Panc1 (cell line): Measurements from ENCODE around the gene OSBPL10. TPM values are rescaled to one million over a fixed set of nuclear protein-coding genes. Genes with fewer than 3 reads are reported as not detected.

Experiments used
- ATAC-seq: fragments of 200-7000 bp; cut with Tn5 transposase; 2 replicates; pipeline ENCODE4 v1.9.1; 2020; ENCODE audit warnings: mild to moderate bottlenecking, moderate library complexity
- BruUV-seq: library from RNA; stranded (reverse); fragments of 400-500 nt; replicated peaks from 2 replicates; lab custom pipeline; 2021; lab: Mats Ljungman, UMichigan
- CTCF ChIA-PET: fragments of 300-600 bp; sonication (Branson Sonifier 250); formaldehyde crosslinking; loops from one replicate; lab custom pipeline; 2022; ENCODE audit warnings: antibody characterized with exemption; lab: Charles Lee
- POLR2A ChIA-PET: fragments of 300-600 bp; sonication (Branson Sonifier 250); formaldehyde crosslinking; loops from one replicate; lab custom pipeline; 2022; ENCODE audit warnings: antibody characterized with exemption; lab: Charles Lee
- DNase-seq: peaks from one replicate; pipeline ENCODE4 v3.0.0-alpha.2; 2010; ENCODE audit warnings: low read depth, low spot score
- H3K27ac ChIP-seq: 2 replicates; pipeline ENCODE4 v1.5.1; 2011; ENCODE audit warnings: mild to moderate bottlenecking, low read length, inconsistent platforms
- H3K27me3 ChIP-seq: fragments of 200-500 bp; sonication (Bioruptor generic); 2 replicates; pipeline ENCODE4 v1.6.0; 2014; ENCODE audit warnings: low read length, inconsistent platforms; ENCODE audit not compliant: control insufficient read depth, insufficient read depth
- H3K36me3 ChIP-seq: fragments of 200-500 bp; sonication (Bioruptor generic); 2 replicates; pipeline ENCODE4 v1.5.1; 2014; ENCODE audit warnings: inconsistent platforms, mild to moderate bottlenecking, low read length, moderate library complexity; ENCODE audit not compliant: control insufficient read depth, insufficient read depth
- H3K4me1 ChIP-seq: 2 replicates; pipeline ENCODE4 v1.5.1; 2011; ENCODE audit warnings: inconsistent platforms, mild to moderate bottlenecking, low read length, moderate library complexity; ENCODE audit not compliant: control insufficient read depth, insufficient read depth
- H3K4me3 ChIP-seq, 2 experiments: 2 replicates each; pipeline ENCODE4 v1.5.1; 2011 to 2012; ENCODE audit warnings: low read depth in 2 of 2, low read length in 2 of 2, mild to moderate bottlenecking in 2 of 2, inconsistent platforms in 1 of 2, moderate library complexity in 1 of 2
- H3K9me3 ChIP-seq: fragments of 200-500 bp; sonication (Bioruptor generic); 2 replicates; pipeline ENCODE4 v1.5.1; 2014; ENCODE audit warnings: low read depth, mild to moderate bottlenecking, inconsistent platforms, low read length, moderate library complexity; ENCODE audit not compliant: control insufficient read depth, insufficient read depth
- POLR2AphosphoS5 ChIP-seq: IDR thresholded peaks from 2 replicates; pipeline ENCODE4 v1.6.1; 2012; ENCODE audit warnings: mild to moderate bottlenecking, low read depth, low read length, moderate library complexity
- SIN3A ChIP-seq: IDR thresholded peaks from 2 replicates; pipeline ENCODE4 v1.6.1; 2012; ENCODE audit warnings: low read depth, mild to moderate bottlenecking, low read length, moderate library complexity, borderline replicate concordance; ENCODE audit not compliant: insufficient read depth
- TCF7L2 ChIP-seq: IDR thresholded peaks from 2 replicates; pipeline ENCODE4 v1.6.1; 2011; ENCODE audit warnings: mild to moderate bottlenecking, low read depth, low read length, inconsistent platforms
- in situ Hi-C: cut with HindIII; loops from 2 replicates; pipeline ENCODE4 v1.10.0; 2016; ENCODE audit warnings: low sequenced_read_pairs, low pct_unique_long_range_greater_than_20kb
- intact Hi-C: fragments of 100-400 bp; cut with micrococcal nuclease; formaldehyde crosslinking; loops from one replicate; pipeline ENCODE4 v1.10.0; 2022; ENCODE audit not compliant: unreplicated experiment
- total RNA-seq: library from RNA; stranded (reverse); gene quantifications from one replicate; pipeline ENCODE4 v1.2.1, GENCODE V29; 2021; ENCODE audit not compliant: unreplicated experiment
- TF ChIP-seq, protein P1 (sequence below), 2 experiments: IDR thresholded peaks; 2 replicates each; pipeline ENCODE4 v1.6.1; 2011 to 2012; ENCODE audit warnings: low read depth in 2 of 2, control low read depth in 1 of 2, low read length in 1 of 2, mild to moderate bottlenecking in 1 of 2, moderate library complexity in 1 of 2; ENCODE audit not compliant: insufficient read depth in 1 of 2
- TF ChIP-seq, protein P2 (sequence below): fragments of 450-650 bp; IDR thresholded peaks from 2 replicates; pipeline ENCODE4 v1.5.1; 2017; ENCODE audit warnings: mild to moderate bottlenecking

OSBPL10 gene
- total RNA-seq, 1 experiment from 2014 or later = 88.1 TPM

DNA sequence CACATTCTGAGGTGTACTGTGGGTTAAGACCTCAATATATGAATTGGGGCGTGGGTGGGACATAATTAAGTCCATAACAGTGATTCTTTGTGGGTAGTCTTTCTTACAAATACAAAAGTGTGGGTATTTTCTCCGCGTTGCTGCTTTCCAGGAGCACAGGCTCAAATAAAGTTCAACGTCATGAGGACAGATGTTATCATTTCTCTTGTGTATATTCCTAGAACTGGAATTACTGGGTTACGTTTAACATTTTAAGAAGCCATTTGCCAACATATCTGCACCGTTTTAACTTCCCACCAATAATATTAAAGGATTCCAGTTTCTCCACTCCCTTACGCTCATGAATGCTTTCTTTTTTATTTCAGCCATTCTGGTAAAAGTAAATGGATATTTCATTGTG, 40.1 kb upstream of the OSBPL10 start:
- Histone ChIP-seq H3K36me3 (no peaks in the 10 kb centered on the region), H3K27me3 (no peaks in the 10 kb centered on the region), H3K4me1 (no peaks in the 10 kb centered on the region; the same call in 1 of the 2 replicates), H3K27ac (no peak overlapping the region), H3K4me3 (no peak overlapping the region), H3K9me3 (no peaks in the 10 kb centered on the region)
- POLR2A ChIA-PET = no interaction called here
- CTCF ChIA-PET = no interaction called here
- BruUV-seq = no TSS peak
- DNase-seq (no peak), ATAC-seq (no peak)
- in situ Hi-C loops (no loop called here), intact Hi-C loops (no loop called here)
- TF ChIP-seq POLR2AphosphoS5 (no peak), TCF7L2 (no peak)
- TF ChIP-seq, protein P1, sequence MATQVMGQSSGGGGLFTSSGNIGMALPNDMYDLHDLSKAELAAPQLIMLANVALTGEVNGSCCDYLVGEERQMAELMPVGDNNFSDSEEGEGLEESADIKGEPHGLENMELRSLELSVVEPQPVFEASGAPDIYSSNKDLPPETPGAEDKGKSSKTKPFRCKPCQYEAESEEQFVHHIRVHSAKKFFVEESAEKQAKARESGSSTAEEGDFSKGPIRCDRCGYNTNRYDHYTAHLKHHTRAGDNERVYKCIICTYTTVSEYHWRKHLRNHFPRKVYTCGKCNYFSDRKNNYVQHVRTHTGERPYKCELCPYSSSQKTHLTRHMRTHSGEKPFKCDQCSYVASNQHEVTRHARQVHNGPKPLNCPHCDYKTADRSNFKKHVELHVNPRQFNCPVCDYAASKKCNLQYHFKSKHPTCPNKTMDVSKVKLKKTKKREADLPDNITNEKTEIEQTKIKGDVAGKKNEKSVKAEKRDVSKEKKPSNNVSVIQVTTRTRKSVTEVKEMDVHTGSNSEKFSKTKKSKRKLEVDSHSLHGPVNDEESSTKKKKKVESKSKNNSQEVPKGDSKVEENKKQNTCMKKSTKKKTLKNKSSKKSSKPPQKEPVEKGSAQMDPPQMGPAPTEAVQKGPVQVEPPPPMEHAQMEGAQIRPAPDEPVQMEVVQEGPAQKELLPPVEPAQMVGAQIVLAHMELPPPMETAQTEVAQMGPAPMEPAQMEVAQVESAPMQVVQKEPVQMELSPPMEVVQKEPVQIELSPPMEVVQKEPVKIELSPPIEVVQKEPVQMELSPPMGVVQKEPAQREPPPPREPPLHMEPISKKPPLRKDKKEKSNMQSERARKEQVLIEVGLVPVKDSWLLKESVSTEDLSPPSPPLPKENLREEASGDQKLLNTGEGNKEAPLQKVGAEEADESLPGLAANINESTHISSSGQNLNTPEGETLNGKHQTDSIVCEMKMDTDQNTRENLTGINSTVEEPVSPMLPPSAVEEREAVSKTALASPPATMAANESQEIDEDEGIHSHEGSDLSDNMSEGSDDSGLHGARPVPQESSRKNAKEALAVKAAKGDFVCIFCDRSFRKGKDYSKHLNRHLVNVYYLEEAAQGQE (IDR thresholded peaks at IDR 0.05; ENCODE audit: insufficient read depth in 1 of 2, low read depth in 2 of 2, low read length in 1 of 2) = no peak

DNA sequence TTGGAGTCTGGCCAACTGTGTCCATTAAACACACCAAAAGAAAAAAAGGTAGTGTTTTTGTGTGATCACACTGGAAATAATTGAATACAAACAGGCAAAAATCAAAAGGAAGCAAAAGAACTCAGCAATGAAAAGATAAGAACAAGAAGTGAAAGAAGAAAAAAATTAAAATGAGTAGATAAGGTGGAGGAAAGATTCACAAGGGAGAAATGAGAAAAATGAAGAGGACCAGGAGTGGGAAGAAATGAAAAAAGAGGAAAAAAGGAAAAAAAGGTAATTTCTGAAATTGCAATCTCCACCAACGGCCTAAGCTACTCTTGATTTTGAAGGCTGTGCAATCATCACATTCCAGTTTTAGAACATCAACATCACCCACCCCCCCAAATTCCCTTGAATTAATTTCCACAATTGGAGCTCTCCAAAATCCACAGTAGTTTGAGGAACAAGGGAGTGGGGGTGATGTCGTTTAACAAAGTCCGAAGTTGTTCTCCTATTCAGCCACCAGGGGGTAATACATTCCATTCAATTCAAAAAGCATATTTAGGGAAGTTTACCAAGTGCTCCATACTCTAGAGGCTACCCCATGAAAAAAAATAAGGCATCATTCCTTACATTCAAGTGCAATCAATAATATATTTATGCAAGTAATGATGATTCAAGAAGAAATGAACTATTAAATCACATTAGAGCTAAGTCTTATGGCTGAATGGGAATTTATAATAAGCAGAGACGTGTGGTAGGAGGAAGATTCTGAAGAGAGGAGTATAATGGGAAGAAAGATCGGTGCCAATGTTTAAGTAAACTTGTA, 37.9 kb upstream of the OSBPL10 start:
- H3K36me3 ChIP-seq = no peaks in the 10 kb centered on the region
- TF ChIP-seq, protein P2, sequence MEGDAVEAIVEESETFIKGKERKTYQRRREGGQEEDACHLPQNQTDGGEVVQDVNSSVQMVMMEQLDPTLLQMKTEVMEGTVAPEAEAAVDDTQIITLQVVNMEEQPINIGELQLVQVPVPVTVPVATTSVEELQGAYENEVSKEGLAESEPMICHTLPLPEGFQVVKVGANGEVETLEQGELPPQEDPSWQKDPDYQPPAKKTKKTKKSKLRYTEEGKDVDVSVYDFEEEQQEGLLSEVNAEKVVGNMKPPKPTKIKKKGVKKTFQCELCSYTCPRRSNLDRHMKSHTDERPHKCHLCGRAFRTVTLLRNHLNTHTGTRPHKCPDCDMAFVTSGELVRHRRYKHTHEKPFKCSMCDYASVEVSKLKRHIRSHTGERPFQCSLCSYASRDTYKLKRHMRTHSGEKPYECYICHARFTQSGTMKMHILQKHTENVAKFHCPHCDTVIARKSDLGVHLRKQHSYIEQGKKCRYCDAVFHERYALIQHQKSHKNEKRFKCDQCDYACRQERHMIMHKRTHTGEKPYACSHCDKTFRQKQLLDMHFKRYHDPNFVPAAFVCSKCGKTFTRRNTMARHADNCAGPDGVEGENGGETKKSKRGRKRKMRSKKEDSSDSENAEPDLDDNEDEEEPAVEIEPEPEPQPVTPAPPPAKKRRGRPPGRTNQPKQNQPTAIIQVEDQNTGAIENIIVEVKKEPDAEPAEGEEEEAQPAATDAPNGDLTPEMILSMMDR = peak; percentile 68
- TF ChIP-seq POLR2AphosphoS5 (no peak), TCF7L2 (no peak), SIN3A (no peak)
- TF ChIP-seq, protein P1 (IDR thresholded peaks at IDR 0.05; ENCODE audit: insufficient read depth in 1 of 2, low read depth in 2 of 2, low read length in 1 of 2) = no peak
- intact Hi-C loops (loop anchor here (2.0 kb wide), 1 partner anchor 126 kb away; no protein-coding TSS in a partner anchor), in situ Hi-C loops (no loop called here)
- H3K4me1 ChIP-seq = no peaks in the 10 kb centered on the region; the same call in 1 of the 2 replicates
- no TSS peak for BruUV-seq
- CTCF ChIA-PET = interaction anchor here (0.6 to 1.3 kb wide), 3 partner anchors 34 to 135 kb away, joined by 3 to 4 read pairs (median 3); no protein-coding TSS in a partner anchor
- H3K27ac ChIP-seq = peak overlapping the region; percentile 61; the same call in 1 of the 2 replicates
- DNase-seq = no peak
- H3K4me3 ChIP-seq = no peak overlapping the region
- no peaks in the 10 kb centered on the region for H3K27me3 ChIP-seq
- POLR2A ChIA-PET = no interaction called here
- H3K9me3 ChIP-seq = no peaks in the 10 kb centered on the region
- ATAC-seq = peak; percentile 66; the same call in 1 of the 2 replicates
